Epithelial cell of esophagus (primary cell): ENCODE data around the gene BTG2.
"Not testable (repeated sequence)": the region's sequence is repeated elsewhere in the genome, so short reads cannot be mapped to it uniquely, and the experiment has no call there.

ENCODE experiments used
- DNase-seq: peaks from one replicate; pipeline ENCODE4 v3.0.0; 2010; ENCODE audit warnings: low read depth
- H3K4me3 ChIP-seq: 2 replicates; pipeline ENCODE4 v1.5.1; 2011; ENCODE audit warnings: mild to moderate bottlenecking, low read length, control low read depth
- CTCF ChIP-seq: IDR thresholded peaks from 2 replicates; pipeline ENCODE4 v1.5.1; 2011; ENCODE audit warnings: low read depth, mild to moderate bottlenecking, low read length, control low read depth, inconsistent platforms; ENCODE audit not compliant: insufficient read depth; ENCODE audit errors: missing control alignments

The BTG2 gene

GRCh38 chr1:203299169-203299568 is 6.2 kb upstream of the BTG2 start:
- no peak for DNase-seq
- no peak for TF ChIP-seq CTCF

GRCh38 chr1:203299719-203300429 is 5.4 kb upstream of the BTG2 start:
- DNase-seq, result not testable (repeated sequence)

More at GRCh38 chr1:203299169-203299568, 6.2 kb upstream of the BTG2 start:
- no peak overlapping the region for H3K4me3 ChIP-seq

GRCh38 chr1:203300441-203301330 is 4.6 kb upstream of the BTG2 start:
- no peak for TF ChIP-seq CTCF
- no peak overlapping the region for H3K4me3 ChIP-seq
- peak; percentile 57 for DNase-seq

More at GRCh38 chr1:203299719-203300429, 5.4 kb upstream of the BTG2 start:
- not testable (repeated sequence) for H3K4me3 ChIP-seq

- TF ChIP-seq CTCF, result no peak
- no peak for DNase-seq
- no peak overlapping the region for H3K4me3 ChIP-seq
Observed at GRCh38 chr1:203301331-203301668, 4.0 kb upstream of the BTG2 start.

DNA sequence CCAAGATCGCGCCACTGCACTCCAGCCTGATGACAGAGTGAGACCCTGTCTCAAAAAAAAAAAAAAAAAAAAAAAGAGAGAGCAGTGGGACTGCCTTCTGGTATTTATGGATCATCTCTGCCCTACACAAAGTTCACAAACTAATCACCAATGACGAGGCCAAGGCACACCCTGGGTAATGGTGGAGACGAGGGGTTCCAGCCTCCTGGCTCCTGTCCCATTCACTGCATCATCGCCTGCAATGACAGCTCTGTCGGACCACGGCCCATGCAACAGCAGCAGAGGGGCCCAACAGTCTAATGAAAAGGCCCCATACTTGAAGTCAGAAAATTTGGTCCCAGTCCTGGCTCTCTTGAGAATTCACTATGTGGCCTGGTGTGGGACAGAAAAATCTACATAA is 2.9 kb upstream of the BTG2 start:
- no peak overlapping the region for H3K4me3 ChIP-seq
- no peak for TF ChIP-seq CTCF
- DNase-seq, result no peak

GRCh38 chr1:203302894-203303293 is 2.4 kb upstream of the BTG2 start:
- TF ChIP-seq CTCF, result no peak
- DNase-seq, result no peak
- no peak overlapping the region for H3K4me3 ChIP-seq

GRCh38 chr1:203304391-203304918 is 864 bp upstream of the BTG2 start:
- DNase-seq, result no peak
- no peak for TF ChIP-seq CTCF
- H3K4me3 ChIP-seq, result no peak overlapping the region
